Measurements from ENCODE around the gene PDE4B.
"Not testable (repeated sequence)": the region's sequence is repeated elsewhere in the genome, so short reads cannot be mapped to it uniquely, and the experiment has no call there.

The PDE4B gene

DNA sequence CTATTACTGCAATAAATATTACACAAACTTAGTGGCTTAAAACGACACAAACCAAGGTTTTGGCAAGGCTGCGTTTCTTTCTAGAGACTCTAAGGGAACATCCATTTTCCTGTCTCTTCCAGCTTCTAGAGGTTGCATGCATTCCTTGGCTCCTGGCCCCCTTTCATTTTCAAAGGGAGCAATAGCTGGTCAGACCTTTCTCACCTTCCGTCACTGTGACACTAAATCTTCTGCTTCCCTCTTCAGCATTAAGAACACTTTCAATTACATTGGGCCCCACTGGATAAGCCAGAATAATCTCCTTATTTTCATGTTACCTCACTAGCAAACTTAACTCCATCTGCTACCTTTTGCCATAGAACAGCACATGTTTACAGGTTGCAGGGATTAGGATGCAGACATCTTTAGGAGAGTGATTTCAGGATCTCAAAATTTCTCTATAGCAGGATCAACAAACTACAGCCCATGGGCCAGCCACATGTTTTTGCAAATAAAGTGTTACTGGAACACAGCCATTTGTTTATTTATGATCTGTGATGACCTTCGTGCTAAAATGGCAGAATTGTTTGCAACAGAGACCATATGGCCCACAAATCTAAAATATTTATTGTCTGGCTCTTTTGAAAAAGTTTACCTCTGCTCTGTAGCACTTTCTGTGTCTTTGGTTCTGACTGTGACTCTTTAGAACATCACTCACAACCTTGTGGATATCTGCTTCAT, 519.7 kb downstream of the PDE4B start:
- no peak for DNase-seq (ENCODE audit: low spot score)

DNA sequence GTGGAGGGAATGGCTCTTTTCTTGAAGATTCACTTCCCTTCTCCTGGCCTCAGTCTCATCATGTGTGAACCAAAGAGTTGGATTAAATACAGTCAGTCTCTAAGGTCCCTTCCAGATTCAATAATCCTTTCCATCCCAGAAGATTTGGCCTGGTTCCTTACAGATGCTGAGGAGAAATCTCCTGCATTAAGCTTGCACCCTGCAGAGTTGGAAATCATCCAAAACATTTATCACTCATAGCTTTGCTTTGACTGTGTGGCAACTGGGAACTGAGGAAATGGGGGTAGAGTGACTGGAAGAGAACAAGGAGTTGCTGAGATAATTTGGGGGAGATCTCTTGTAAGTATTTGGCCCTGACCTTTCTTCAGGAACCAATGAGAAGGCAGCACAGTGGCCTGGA, 520.7 kb downstream of the PDE4B start:
- DNase-seq (ENCODE audit: low spot score), result no peak

DNA sequence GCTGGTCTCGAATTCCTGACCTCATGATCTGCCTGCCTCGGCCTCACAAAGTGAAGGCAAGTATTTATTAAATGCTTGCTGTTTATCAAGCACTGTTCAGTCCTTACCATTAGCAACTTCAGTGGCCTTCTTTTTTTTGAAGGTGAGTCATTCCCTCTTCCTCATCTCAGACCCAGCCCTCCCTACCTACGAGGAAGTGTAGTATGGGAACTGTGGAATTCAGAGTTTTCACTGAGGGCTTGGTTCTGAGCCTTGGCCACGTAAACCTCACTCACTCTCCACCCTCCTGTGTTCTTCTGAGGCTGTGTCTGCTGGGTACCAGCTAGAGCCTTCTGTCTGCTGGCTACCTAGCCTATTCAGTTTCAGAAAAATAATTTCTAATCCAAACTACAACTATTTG, 523.0 kb downstream of the PDE4B start:
- DNase-seq (ENCODE audit: low spot score), result no peak

DNA sequence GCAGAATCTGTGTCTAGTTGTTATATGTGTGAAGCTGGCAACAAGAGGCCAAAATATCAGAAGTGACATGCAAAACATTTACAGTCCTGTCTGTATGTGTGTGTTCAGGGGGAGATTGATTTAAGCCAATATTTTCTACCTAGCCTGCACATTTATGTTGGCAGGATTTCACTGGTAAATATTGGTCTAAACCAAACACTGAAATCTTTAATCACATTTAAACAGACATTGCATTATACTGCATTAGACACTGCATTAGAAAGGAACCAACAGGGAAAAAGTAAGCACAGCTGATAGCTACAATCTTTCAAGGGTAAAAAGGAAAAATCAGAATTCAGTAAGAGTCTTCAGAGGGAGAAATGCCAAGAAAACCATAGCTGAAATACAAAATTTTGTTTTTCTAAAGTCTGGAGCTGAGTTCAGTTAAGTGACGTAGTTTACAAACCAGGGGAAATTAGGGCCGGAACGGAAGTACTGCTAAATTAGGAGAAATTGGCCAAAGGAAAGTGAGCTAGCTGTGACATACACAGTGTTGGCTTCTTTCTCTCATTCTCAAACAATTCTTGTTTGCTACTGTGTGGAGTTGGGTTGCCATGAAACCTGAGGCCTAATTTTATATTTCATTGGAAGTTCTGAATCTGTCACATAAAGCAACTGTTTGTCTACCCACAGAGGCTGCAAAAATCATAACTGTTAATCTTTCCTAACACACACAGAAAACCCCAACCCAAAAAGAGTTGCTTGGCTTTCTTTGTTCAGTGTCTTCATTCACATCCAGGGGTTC, 524.0 kb downstream of the PDE4B start:
- no peak for DNase-seq (ENCODE audit: low spot score)

DNA sequence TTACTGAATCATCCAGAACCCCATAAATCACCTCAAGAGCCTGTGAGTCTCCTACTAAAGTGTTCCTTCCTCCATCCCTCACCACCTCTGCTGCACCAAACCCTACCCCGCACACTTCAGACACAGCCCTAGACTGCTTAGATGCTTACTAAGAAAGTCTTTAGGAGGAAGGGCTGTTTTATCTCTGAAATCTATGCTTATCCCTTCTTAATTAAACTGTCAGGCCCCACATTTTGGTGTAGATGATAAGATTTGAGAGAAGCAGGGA, 524.5 kb downstream of the PDE4B start:
- DNase-seq (ENCODE audit: low spot score), result no peak

DNA sequence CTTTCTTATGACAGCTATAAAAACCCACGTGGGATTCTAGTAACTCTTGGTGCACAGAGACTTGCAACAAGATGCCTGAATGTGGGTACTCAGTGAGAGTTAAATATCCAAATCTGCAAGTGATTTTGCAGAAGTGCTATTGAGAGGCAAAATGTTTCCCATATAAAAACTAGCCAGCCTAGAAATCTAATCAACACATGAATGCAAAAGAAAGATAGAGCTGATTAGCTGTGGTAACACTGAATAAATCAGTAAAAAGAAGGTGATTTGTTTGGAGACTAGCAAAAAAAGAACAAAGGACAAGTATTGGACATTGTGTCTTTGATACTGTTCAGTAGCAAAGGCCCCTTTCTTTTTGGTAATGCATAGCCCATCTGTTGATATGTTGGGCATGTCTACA, 527.5 kb downstream of the PDE4B start:
- DNase-seq (ENCODE audit: low spot score), result no peak

DNA sequence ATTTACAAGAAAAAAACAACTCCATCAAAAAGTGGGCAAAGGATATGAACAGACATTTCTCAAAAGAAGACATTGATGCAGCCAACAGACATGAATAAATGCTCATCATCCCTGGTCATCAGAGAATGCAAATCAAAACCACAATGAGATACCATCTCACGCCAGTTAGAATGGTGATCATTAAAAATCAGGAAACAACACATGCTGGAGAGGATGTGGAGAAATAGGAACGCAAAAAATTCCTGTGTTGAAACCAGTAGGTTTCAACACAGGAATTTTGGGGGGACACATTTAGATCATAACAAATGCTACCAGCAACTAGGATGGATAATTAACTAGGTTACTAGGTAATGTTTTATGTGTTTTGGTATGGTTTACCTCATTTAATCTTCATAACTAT, 529.8 kb downstream of the PDE4B start:
- DNase-seq (ENCODE audit: low spot score), result not testable (repeated sequence)

DNA sequence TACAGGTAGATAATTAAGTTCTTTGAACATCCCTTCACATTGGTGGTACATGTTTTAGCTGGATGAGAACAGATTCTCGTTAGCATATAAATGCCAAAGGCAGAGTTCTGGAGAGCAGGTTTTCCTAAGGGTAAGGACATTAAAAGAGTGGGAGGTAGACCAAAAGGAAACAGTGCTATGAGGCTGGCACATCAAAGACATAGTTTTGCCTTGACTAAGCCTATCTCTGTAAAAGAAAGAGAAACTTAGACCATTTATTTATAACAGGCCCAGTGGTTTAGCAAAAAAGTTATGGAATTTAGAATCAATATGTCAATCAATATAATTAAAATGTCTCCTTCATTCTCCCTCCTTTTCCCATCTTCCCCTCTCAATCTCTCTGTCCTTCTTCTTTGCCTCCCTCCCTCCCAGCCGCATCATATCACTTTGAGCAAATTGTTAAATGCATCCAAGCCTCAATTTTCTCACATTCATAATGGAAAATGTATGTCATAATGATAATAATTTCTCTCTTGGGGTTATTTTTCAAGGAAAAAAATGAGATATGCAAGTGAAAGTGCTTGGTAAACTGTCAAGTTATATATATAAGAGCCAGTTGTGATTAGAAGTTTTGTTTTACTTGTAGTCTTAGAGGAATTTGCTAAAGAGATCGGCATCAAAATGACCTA, 531.4 kb downstream of the PDE4B start:
- DNase-seq (ENCODE audit: low spot score), result no peak

DNA sequence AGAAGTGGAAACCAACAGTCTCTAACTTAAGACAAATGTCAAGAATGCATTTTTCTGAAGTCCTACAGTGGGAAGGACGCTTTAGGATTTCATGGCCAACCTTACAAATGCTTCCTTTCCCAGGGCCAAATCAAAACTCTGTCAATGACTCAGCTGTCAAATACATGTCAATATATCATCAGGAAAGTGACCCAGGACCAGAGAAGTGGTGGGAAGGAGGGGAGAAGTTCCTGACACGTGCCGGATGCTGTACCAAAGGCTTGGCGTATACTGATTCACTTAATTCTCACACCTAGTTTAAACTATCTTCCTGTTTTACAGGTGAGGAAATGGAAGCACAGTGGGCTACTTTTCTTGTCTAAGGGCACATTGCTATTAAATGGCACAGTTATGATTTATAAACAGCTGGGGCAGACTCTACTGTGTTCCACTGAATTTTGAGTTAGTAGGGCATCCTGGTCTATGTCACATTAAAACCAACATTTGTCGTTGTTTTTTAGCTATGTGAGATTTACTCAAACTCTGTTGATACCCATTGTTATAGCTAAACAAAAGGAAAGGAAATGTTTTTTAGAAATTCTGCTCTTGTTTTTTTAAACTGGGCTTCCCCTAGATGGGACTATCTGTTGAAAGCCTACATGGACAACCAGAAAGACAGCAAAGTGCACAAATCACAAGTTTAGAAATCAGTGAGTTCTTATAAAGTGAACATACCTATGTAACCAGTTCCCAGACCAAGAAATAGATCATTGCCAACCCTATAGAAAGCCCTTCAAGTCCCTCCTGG, 533.1 kb downstream of the PDE4B start:
- DNase-seq (ENCODE audit: low spot score), result no peak

DNA sequence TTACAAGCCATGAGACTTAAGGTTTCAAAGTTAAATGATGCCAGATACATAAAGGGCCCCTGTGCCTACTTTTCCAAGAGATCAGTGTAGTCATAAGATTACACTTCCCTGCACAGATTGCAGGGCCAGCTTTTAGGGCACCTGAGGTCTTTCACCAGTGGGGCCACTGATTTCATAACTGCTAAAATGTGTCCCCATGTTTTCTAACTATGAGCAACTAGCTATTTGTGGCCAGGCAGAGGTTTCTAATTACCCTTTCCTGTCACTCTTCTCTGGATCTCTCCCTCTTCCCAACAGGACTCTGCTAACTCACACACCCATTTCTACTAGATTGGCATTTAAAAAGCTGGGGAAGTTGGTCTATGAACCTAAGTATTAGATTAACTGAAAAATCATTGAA, 534.2 kb downstream of the PDE4B start:
- DNase-seq (ENCODE audit: low spot score), result no peak

DNA sequence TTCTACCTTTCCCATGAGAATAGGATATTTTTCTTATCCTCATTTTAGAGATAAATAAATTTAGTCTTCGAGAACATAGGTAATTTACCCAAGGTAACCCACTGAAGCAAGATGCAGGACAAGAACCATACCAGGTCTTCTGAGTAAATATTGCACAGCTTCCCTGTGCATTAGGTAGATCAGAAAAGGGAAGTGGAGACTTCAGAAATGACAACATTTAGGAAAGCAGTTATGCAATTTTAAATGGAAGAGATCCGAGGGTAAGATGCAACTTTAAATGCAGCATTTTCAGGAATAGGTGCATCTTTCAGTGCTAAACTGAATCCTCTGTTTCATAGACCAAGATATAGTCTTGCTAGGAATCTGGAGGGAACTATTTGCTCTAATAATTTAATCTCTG, 534.9 kb downstream of the PDE4B start:
- no peak for DNase-seq (ENCODE audit: low spot score)

DNA sequence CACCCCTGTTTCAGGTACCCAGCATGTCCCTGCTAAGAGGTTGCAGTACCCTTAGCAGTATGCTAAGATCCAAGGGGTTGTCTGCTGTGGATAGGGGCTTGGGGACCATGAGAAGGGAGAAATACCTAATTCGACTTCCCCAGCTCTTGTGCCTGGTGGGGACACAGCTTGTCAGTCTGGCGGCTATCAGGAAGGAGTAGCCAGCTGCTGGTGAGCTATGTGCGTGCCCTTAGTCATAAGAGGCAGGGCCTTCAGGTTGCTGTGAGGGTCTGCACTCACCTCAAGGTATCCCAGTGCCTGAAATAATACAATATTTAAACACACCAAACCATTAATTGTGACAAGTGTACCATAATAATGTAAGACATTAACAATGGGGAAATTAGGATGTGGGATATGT, 536.2 kb downstream of the PDE4B start:
- DNase-seq (ENCODE audit: low spot score), result no peak

DNA sequence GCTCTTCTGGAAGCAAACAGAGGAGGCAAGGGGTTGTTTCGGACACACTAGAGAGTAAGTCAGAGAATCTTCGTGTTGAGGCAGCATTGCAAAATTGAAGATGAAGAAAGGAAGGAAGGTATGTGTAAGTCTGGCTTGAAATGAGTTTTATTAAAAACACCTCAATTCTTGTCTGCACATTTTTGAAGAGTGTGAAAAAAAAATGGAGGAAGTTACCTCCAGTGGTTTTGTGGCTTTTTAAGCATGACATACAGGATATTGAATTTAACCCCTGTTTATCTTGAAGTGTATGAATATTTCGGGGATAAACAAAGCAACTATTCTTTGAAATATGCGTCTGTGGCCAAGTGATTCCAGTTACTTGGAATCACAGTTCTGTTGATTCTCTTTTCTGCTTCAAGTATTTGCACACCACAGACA, 538.0 kb downstream of the PDE4B start:
- DNase-seq (ENCODE audit: low spot score), result peak; percentile 69

DNA sequence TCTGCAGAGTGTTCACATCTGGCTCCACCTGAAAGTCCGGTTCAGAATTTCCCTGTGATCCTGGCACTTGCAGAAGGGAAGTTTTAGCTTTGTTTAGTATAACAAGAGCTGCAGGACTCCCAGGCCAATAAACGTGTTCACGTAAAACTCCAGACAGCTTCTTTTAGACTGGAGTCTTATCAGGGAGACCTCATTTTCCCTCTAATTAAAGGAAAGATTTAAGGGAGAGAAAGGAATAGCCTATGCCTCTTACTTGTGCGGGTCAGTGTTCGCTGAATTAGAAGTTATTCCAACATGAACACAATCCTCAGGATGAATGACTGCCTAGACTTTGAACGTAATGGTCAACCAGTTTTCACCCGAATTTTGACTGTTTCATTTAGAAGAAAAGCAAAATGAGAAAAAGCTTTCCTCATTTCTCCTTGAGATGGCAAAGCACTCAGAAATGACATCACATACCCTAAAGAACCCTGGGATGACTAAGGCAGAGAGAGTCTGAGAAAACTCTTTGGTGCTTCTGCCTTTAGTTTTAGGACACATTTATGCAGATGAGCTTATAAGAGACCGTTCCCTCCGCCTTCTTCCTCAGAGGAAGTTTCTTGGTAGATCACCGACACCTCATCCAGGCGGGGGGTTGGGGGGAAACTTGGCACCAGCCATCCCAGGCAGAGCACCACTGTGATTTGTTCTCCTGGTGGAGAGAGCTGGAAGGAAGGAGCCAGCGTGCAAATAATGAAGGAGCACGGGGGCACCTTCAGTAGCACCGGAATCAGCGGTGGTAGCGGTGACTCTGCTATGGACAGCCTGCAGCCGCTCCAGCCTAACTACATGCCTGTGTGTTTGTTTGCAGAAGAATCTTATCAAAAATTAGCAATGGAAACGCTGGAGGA, 539.2 kb downstream of the PDE4B start:
- DNase-seq (ENCODE audit: low spot score), result peak; percentile 53

DNA sequence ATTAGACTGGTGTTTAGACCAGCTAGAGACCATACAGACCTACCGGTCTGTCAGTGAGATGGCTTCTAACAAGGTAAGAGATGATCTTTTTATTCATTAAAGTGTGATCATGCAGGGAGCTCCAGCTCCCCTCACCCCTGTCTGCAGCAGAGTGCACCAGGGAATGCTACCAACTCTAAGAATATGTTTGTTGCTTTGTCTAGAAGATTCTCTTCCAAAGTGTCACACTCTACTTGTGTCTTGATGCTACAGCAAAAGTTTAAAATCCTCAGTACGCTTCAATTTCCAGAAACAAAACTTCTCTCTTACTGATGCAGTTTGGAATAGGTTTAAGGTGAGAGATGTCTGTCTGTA, 539.8 kb downstream of the PDE4B start:
- no peak for DNase-seq (ENCODE audit: low spot score)

DNA sequence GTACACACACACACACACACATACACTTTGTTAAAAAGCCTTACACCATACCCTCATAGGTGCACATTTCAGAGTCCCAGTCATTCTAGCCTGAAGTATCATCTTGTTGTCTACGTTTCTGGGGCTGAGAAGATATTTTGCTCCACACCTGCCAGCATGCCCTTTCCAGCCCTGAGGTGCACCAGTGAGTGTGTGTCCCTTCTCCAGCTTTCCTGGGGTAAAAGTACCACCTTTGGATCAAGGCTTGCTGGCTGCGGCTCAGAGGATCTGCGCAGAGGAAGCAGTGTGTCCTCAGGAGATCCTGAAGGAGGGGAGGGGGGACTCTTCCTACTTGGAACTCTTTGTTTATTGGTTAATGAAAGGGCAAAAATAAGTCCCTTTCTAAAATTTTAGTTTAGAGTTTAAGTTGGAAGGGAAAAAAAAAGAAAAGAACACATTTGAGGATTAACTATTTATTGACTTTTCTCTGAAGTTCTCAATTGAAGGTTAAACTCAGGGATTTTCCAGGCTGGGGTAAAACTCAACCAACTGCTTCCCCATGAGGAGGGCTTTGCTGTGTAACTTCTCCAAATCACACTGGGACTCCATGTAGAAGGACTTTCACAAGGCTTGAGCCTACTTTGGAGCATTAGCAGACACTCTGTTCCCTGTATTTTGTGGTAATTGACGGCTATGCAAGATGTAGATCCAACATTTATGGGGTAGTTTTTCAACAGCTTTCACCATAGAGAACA, 540.9 kb downstream of the PDE4B start:
- DNase-seq (ENCODE audit: low spot score), result no peak

DNA sequence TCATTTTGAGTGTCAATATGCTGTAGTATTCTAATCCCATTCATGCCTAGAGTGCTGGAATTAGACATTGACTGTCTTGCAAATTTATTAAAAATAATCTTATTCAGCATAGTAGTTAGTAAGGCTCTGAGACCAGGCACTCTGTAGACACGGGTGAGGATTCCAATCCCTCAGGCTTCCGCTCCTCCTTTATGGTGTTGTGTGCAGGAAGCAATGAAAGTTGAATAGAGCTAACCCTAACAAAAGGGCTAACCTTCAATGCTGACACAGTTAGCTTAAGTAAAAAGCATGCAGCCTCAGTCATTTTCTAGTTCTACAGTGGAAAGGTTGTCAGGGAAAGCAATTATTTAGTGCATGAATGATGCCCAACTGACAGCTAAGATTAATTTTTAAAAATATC, 541.6 kb downstream of the PDE4B start:
- DNase-seq (ENCODE audit: low spot score), result no peak

DNA sequence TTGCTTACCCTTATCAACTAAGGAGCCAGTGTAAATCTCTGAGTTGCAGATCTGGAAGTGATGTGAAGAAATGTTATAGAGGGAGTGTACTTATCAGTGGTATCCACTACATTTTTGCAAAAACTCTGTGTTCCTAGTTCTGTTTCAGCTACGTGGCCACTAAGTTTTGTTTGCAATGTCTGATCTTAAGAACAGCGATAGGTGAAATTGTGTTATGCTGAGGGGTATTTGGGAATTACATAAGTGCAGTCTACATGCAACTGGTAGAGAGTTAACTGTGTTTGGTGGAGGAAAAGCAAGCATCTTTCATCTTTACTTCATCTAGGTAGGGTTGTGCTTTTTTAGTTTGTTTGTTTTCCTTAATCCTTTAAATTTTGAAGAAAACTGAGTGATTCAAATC, 542.4 kb downstream of the PDE4B start:
- no peak for DNase-seq (ENCODE audit: low spot score)

DNA sequence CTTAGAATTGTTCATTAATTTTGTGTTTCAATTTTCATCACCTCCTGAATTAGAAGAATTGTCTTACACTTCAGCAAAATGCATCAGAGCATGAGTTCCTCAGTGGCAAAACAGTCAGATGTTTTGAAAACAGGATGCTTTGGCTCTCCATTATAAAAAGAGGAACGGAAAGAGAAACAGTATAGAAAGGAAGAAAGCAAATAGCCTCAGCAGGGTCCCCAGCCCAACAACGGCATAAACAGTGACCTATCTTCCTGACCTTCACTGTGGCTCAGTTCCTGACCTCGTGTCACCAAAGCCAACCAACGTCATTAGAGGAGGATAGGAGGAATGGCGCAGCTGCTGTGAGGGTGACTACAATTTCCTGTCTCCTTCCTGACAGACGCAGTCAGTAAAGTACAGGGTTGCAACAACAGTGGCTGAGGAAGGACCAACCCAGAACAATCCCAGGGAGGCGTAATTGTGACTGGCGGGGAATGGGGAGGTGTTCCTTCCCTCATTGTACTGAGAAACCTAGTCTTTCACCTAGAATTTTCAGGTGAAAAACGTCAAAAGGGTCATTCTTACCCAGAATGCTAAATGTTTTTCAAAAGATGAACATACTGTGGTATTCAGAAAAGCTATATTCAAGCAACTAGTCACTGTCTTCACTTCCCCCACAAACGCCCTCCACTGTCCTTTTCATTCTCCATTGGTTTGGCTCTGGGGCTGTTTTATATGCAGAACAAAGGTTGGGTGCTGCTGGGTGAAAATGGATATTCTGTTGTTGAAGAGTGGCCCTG, 543.4 kb downstream of the PDE4B start:
- no peak for DNase-seq (ENCODE audit: low spot score)

DNA sequence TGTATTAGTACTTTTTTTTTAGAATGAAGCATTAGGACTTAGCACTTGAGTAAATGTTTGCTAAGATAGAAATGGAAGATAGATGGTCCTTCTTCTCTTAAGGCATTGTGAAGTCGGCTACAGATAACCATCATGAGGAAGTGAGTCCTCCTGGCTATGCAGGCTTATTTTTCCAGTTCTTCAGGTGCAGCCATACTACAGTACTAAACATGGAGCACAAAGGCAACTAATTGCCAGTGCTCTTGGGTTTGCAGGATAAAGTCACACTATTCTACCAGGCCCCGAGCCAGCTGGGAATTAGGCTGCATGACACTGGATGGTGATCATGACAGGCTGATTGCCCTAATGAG, 543.9 kb downstream of the PDE4B start:
- DNase-seq (ENCODE audit: low spot score), result no peak
